ENCODE results near the gene MAGI1. TPM values are rescaled to one million over a fixed set of nuclear protein-coding genes. Genes with fewer than 3 reads are reported as not detected.

The MAGI1 gene
- polyA plus RNA-seq, 1 of the 3 experiments (the other 2 are of a cell fraction) = 10.3 TPM

DNA sequence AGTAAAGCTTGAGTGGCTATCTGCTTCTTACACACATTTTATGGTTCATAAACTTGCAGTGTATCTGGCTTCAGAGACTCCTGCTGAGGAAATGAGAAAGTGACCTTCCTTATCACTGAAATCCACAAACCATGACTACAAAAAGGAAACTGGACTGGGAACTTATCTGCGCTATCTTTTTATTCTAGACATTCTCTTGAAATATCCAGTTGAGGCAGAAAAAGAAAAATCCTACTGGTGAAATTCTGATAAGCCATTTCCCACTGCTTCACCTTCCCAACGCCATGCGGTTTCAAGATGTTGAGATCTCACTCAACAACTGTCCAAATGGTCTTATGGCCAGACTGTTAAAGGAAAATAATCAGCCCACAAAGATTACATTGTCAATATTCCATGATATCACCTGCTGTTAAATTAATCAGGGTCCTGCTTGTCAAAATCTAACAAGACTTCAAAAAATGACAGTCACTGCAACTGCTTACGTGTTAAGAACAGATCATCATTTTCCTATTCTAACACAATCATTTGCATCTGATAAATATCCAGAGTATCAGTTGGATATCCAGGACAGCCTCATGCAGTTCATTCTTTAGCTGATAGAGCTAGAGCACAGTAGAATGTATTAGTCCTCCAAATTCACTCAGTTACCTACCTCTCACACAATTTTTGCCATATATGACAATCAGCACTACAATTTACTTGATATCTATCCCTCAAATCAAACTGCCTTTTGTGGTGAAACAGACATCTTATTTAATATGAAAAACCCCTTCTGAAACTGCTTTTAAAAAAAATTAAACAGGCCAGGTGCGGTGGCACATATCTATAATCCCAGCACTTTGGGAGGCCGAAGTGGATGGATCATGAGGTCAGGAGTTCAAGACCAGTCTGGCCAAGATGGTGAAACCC is 538.1 kb downstream of the MAGI1 start:
- peaks cover 9% of the 10 kb centered on the region; the same call in 1 of the 2 replicates for H3K79me2 ChIP-seq (ENCODE audit: insufficient read depth)
- no peaks in the 10 kb centered on the region for H3K36me3 ChIP-seq (replicated peaks in 1 of 2; ENCODE audit: control insufficient read depth in 1 of 2, insufficient read depth in 2 of 2, low read length in 1 of 2)
- H3K9ac ChIP-seq = no peak overlapping the region
- peaks cover 4% of the 10 kb centered on the region; the same call in 1 of the 2 replicates for H4K20me1 ChIP-seq (ENCODE audit: insufficient read depth)
- H3K4me3 ChIP-seq (ENCODE audit: low read depth in 2 of 2, low read length in 1 of 2) = no peak overlapping the region
- H3K9me2 ChIP-seq = no peaks in the 10 kb centered on the region
- H3K4me2 ChIP-seq = no peak overlapping the region
- H3K27ac ChIP-seq (ENCODE audit: low read depth in 2 of 2, low read length in 1 of 2) = peak overlapping the region in 1 of 2 experiments; percentile 16; a peak in 1 of 4 replicates
- H3K4me1 ChIP-seq (ENCODE audit: control insufficient read depth in 1 of 2, insufficient read depth in 2 of 2, low read depth in 1 of 2, low read length in 1 of 2) = peaks cover 0 to 8% of the 10 kb centered on the region in 2 experiments; a peak in 2 of 4 replicates
- 95% methylated on average over 6 of the region's 6 CpGs for WGBS (ENCODE audit: low lambda C conversion rate)
- ChIA-PET CTCF (no interaction called here), POLR2A (no interaction called here)
- no peak overlapping the region for H2AFZ ChIP-seq (ENCODE audit: low read depth)
- H3F3A ChIP-seq (replicated peaks; ENCODE audit: insufficient read depth) = no peaks in the 10 kb centered on the region
- TF ChIP-seq FOXM1 (IDR thresholded peaks at IDR 0.05; ENCODE audit: low read depth) (no peak), TCF12 (IDR thresholded peaks at IDR 0.05) (no peak), RXRA (IDR thresholded peaks at IDR 0.05; ENCODE audit: borderline replicate concordance, low read depth) (no peak), MEF2A (IDR thresholded peaks at IDR 0.05; ENCODE audit: borderline replicate concordance, low read depth) (no peak), REST (IDR thresholded peaks at IDR 0.05; ENCODE audit: low read depth, low read length) (no peak), MXI1 (IDR thresholded peaks at IDR 0.05; ENCODE audit: low read depth, low read length) (no peak), SMC3 (IDR thresholded peaks at IDR 0.05; ENCODE audit: low read depth, low read length) (no peak), EZH2phosphoT487 (IDR thresholded peaks at IDR 0.05; ENCODE audit: borderline replicate concordance, low read depth) (no peak), ELF1 (IDR thresholded peaks at IDR 0.05) (no peak), NRF1 (IDR thresholded peaks at IDR 0.05; ENCODE audit: low read depth, low read length) (no peak), FOSL2 (IDR thresholded peaks at IDR 0.05; ENCODE audit: borderline replicate concordance, low read depth) (no peak), RAD21 (IDR thresholded peaks at IDR 0.05; ENCODE audit: low read length) (no peak), GATA2 (CRISPR knock-in tag; IDR thresholded peaks at IDR 0.05) (no peak), TEAD4 (IDR thresholded peaks at IDR 0.05; ENCODE audit: borderline replicate concordance, insufficient read depth) (no peak), EP300 (IDR thresholded peaks at IDR 0.05; ENCODE audit: borderline replicate concordance in 1 of 2, low read depth in 1 of 2, low read length in 1 of 2) (no peak), JUND (IDR thresholded peaks at IDR 0.05) (no peak)
- TF ChIP-seq, protein P1, sequence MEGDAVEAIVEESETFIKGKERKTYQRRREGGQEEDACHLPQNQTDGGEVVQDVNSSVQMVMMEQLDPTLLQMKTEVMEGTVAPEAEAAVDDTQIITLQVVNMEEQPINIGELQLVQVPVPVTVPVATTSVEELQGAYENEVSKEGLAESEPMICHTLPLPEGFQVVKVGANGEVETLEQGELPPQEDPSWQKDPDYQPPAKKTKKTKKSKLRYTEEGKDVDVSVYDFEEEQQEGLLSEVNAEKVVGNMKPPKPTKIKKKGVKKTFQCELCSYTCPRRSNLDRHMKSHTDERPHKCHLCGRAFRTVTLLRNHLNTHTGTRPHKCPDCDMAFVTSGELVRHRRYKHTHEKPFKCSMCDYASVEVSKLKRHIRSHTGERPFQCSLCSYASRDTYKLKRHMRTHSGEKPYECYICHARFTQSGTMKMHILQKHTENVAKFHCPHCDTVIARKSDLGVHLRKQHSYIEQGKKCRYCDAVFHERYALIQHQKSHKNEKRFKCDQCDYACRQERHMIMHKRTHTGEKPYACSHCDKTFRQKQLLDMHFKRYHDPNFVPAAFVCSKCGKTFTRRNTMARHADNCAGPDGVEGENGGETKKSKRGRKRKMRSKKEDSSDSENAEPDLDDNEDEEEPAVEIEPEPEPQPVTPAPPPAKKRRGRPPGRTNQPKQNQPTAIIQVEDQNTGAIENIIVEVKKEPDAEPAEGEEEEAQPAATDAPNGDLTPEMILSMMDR (IDR thresholded peaks at IDR 0.05) = no peak
- TF ChIP-seq, protein P2, sequence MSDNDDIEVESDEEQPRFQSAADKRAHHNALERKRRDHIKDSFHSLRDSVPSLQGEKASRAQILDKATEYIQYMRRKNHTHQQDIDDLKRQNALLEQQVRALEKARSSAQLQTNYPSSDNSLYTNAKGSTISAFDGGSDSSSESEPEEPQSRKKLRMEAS (IDR thresholded peaks at IDR 0.05; ENCODE audit: low read depth) = no peak
- TF ChIP-seq, protein P3, sequence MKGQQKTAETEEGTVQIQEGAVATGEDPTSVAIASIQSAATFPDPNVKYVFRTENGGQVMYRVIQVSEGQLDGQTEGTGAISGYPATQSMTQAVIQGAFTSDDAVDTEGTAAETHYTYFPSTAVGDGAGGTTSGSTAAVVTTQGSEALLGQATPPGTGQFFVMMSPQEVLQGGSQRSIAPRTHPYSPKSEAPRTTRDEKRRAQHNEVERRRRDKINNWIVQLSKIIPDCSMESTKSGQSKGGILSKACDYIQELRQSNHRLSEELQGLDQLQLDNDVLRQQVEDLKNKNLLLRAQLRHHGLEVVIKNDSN (IDR thresholded peaks at IDR 0.05; ENCODE audit: borderline replicate concordance, low read depth) = no peak
- H3K9me3 ChIP-seq = no peaks in the 10 kb centered on the region
- DNase-seq = no peak
- H3K27me3 ChIP-seq (ENCODE audit: insufficient read depth) = no peaks in the 10 kb centered on the region

Measured in SK-N-SH (cell line).